Pericardium fibroblast (primary cell): Measurements from ENCODE around the gene NUP54. TPM values are rescaled to one million over a fixed set of nuclear protein-coding genes. Genes with fewer than 3 reads are reported as not detected.

ENCODE experiments used
- total RNA-seq: library from RNA; depleted of rRNA; stranded (reverse); fragments of >200 nt; gene quantifications from 2 replicates; pipeline ENCODE4 v1.2.3, GENCODE V29; 2015

NUP54 gene
- total RNA-seq, result 29.2 and 30.0 TPM in 2 replicates

GRCh38 chr4:76148142-76148865 is at the start of gene NUP54:
NUP54 (minus strand) TSS chr4:76148397; CDS start chr4:76148374, 23 bp downstream.

GRCh38 chr4:76074468-76074867 is 73.7 kb downstream of the NUP54 start, which contains the start of gene ART3:
ART3 (plus strand) TSS chr4:76074709; CDS start chr4:76075890, 1,181 bp downstream.

Other genes starting within 250 kb of the NUP54 start
- not detected in 2 replicates for gene PPEF2, start 245.9 kb downstream of the NUP54 start, total RNA-seq
- 43.0 and 67.9 TPM in 2 replicates for gene NAAA, start 207.4 kb downstream of the NUP54 start, total RNA-seq
- gene SDAD1, start 157.5 kb downstream of the NUP54 start, total RNA-seq, result 20.5 and 20.6 TPM in 2 replicates
- not detected in 2 replicates for gene CXCL9, start 140.9 kb downstream of the NUP54 start, total RNA-seq
- not detected in 2 replicates for gene CXCL10, start 124.9 kb downstream of the NUP54 start, total RNA-seq
- not detected in 2 replicates for gene CXCL11, start 112.3 kb downstream of the NUP54 start, total RNA-seq
- gene ART3, start 73.7 kb downstream of the NUP54 start, total RNA-seq, result not detected in 2 replicates
- 116 and 124 TPM in 2 replicates for gene SCARB2, start 65.4 kb upstream of the NUP54 start, total RNA-seq
- under 0.01 TPM in 1 of 2 replicates, not detected in the other for gene FAM47E, start 103.3 kb upstream of the NUP54 start, total RNA-seq
- 0.94 and 4.6 TPM in 2 replicates for gene STBD1, start 158.3 kb upstream of the NUP54 start, total RNA-seq